ENCODE measurements around the gene IFNA17.
"Not testable (repeated sequence)": the region's sequence is repeated elsewhere in the genome, so short reads cannot be mapped to it uniquely, and the experiment has no call there.

The IFNA17 gene

GRCh38 chr9:21228122-21228521 lies at the start of gene IFNA17:
Gene IFNA17, minus strand, starts transcription at chr9:21228222. Its CDS starts 49 bp downstream, at chr9:21228173.
- DNase-seq (ENCODE audit: low read depth, low spot score) = no peak

- no peak for DNase-seq (ENCODE audit: low read depth, low spot score)
Observed at GRCh38 chr9:21268347-21268657, 40.3 kb upstream of the IFNA17 start.

GRCh38 chr9:21267485-21268346 lies 39.7 kb upstream of the IFNA17 start:
- DNase-seq (ENCODE audit: low read depth, low spot score) = no peak

GRCh38 chr9:21266733-21267484 lies 38.9 kb upstream of the IFNA17 start:
- no peak for DNase-seq (ENCODE audit: low read depth, low spot score)

GRCh38 chr9:21265421-21266189 lies 37.6 kb upstream of the IFNA17 start:
- DNase-seq (ENCODE audit: low read depth, low spot score) = no peak

GRCh38 chr9:21255538-21256212 lies 27.7 kb upstream of the IFNA17 start:
- no peak for DNase-seq (ENCODE audit: low read depth, low spot score)

- DNase-seq (ENCODE audit: low read depth, low spot score) = no peak
Observed at GRCh38 chr9:21252721-21253547, 24.9 kb upstream of the IFNA17 start.

GRCh38 chr9:21251638-21252037 lies 23.6 kb upstream of the IFNA17 start:
- no peak for DNase-seq (ENCODE audit: low read depth, low spot score)

- DNase-seq (ENCODE audit: low read depth, low spot score) = no peak
Observed at GRCh38 chr9:21251190-21251589, 23.2 kb upstream of the IFNA17 start.

- DNase-seq (ENCODE audit: low read depth, low spot score) = no peak
Observed at GRCh38 chr9:21244836-21245235, 16.8 kb upstream of the IFNA17 start.

GRCh38 chr9:21239911-21240310 lies 11.9 kb upstream of the IFNA17 start, which contains the start of gene IFNA14:
Gene IFNA14, minus strand, starts transcription at chr9:21240005. Its CDS starts 70 bp downstream, at chr9:21239935.
- DNase-seq (ENCODE audit: low read depth, low spot score) = no peak

- DNase-seq (ENCODE audit: low read depth, low spot score) = not testable (repeated sequence)
Observed at GRCh38 chr9:21236360-21236714, 8.3 kb upstream of the IFNA17 start.

GRCh38 chr9:21235468-21236359 lies 7.7 kb upstream of the IFNA17 start:
- DNase-seq (ENCODE audit: low read depth, low spot score) = not testable (repeated sequence)

- no peak for DNase-seq (ENCODE audit: low read depth, low spot score)
Observed at GRCh38 chr9:21234153-21234687, 6.2 kb upstream of the IFNA17 start.

- DNase-seq (ENCODE audit: low read depth, low spot score) = no peak
Observed at GRCh38 chr9:21233258-21233657, 5.2 kb upstream of the IFNA17 start.

- DNase-seq (ENCODE audit: low read depth, low spot score) = not testable (repeated sequence)
Observed at GRCh38 chr9:21217211-21217610, 10.8 kb downstream of the IFNA17 start, which contains the start of gene IFNA16. Gene IFNA16, minus strand, starts transcription at chr9:21217311. Its CDS starts 6 bp downstream, at chr9:21217305.

GRCh38 chr9:21213411-21214326 lies 14.4 kb downstream of the IFNA17 start:
- not testable (repeated sequence) for DNase-seq (ENCODE audit: low read depth, low spot score)

GRCh38 chr9:21212160-21212559 lies 15.9 kb downstream of the IFNA17 start:
- not testable (repeated sequence) for DNase-seq (ENCODE audit: low read depth, low spot score)

All from activated CD4-positive, CD25-positive, alpha-beta regulatory T cell treated with anti-CD3 and anti-CD28 coated beads, Interleukin-2, amount 50 U/mL, for 16 hours (primary cell).